ENCODE data around the gene CLASRP.

Gene CLASRP

DNA sequence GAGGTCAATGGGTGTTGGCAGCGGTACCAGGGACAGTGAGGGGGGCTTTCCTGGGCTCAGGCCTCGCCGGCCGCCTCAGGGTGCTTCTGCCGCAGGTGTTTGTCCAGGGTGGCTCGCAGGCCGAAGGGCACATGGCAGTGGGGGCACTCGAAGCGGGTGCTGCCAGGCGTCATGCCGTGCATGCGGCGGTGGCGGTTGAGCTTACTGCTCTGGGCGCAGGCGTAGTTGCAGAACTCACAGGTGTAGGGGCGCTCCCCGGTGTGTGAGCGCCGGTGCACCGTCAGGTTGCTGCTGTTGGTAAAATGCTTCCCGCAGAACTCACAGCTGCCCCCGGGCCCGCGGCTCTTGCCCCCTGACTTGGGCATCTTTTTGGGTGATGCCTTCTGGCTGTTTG, 32.7 kb downstream of the CLASRP start:
- no peaks in the 10 kb centered on the region for H3K27me3 ChIP-seq
- no peak overlapping the region for H3K4me2 ChIP-seq
- H3K36me3 ChIP-seq = peaks cover 80% of the 10 kb centered on the region
- TF ChIP-seq Cebpa-rat (IDR thresholded peaks at IDR 0.05) = no peak
- no peak overlapping the region for H3K9ac ChIP-seq
- H4K20me1 ChIP-seq = peaks cover 78% of the 10 kb centered on the region
- H3K4me1 ChIP-seq = peaks cover 40% of the 10 kb centered on the region
- no peak overlapping the region for H3K27ac ChIP-seq
- H3K9me3 ChIP-seq = no peaks in the 10 kb centered on the region
- H3K4me3 ChIP-seq = no peak overlapping the region

DNA sequence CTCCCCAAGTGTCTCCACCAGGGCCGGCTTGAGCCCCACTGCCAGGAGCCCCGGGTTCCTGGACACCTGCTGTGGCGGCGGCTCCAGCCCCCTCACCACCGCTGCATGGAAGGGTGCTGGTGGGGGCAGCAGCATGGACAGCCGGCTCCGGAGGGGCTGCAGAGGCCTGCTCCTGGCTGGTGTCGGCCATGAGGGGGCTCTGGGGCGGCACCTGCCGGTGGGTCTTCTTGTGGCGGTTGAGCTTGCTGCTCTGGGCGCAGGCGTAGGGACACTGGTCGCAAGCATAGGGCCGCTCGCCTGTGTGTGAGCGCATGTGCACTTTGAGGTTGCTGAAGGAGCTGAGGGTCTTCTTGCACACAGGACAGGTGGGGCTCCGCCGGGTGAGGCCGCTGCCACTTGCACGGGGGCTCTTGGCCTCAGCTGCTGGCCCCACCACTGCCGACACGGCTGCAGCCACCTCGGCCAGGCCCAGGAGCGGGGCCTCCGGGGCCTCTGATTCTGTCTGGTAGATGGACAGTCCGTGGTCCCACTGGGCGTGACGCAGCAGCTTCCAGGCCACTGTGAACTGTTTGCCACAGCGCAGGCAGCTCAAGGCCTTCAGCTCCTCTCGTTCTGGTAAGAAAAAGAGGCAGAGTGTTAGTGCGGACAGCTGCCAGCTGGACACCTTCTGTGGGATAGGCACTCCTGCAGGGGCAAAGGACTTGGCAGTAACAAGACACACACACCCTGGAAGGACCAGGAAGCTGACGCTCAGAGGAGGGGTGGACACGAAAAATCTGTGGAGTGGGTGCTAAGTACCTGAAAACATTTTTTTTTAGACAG, 33.3 kb downstream of the CLASRP start:
- H3K36me3 ChIP-seq = peaks cover 73% of the 10 kb centered on the region
- peaks cover 72% of the 10 kb centered on the region for H4K20me1 ChIP-seq

GRCh38 chr19:45074744-45075300, 36.0 kb downstream of the CLASRP start:
- no peaks in the 10 kb centered on the region for H3K9me3 ChIP-seq
- no peaks in the 10 kb centered on the region for H3K27me3 ChIP-seq
- peak overlapping the region; percentile 73 for H3K9ac ChIP-seq
- TF ChIP-seq Cebpa-rat (IDR thresholded peaks at IDR 0.05) = no peak
- H3K36me3 ChIP-seq = peaks cover 50% of the 10 kb centered on the region
- H3K4me1 ChIP-seq = peaks cover 65% of the 10 kb centered on the region
- H3K27ac ChIP-seq = peak overlapping the region; percentile 72
- H4K20me1 ChIP-seq = peaks cover 55% of the 10 kb centered on the region
- H3K4me2 ChIP-seq = peak overlapping the region; percentile 97
- peak overlapping the region; percentile 91 for H3K4me3 ChIP-seq

More for the DNA sequence above, 33.3 kb downstream of the CLASRP start:
- no peaks in the 10 kb centered on the region for H3K9me3 ChIP-seq
- no peak overlapping the region for H3K9ac ChIP-seq
- H3K4me2 ChIP-seq = no peak overlapping the region
- no peak overlapping the region for H3K4me3 ChIP-seq
- no peak for TF ChIP-seq Cebpa-rat (IDR thresholded peaks at IDR 0.05)
- peaks cover 46% of the 10 kb centered on the region for H3K4me1 ChIP-seq
- 0 out of 2 replicates have a peak overlapping the region, but pooled peaks have one; percentile 4 for H3K27ac ChIP-seq
- no peaks in the 10 kb centered on the region for H3K27me3 ChIP-seq

DNA sequence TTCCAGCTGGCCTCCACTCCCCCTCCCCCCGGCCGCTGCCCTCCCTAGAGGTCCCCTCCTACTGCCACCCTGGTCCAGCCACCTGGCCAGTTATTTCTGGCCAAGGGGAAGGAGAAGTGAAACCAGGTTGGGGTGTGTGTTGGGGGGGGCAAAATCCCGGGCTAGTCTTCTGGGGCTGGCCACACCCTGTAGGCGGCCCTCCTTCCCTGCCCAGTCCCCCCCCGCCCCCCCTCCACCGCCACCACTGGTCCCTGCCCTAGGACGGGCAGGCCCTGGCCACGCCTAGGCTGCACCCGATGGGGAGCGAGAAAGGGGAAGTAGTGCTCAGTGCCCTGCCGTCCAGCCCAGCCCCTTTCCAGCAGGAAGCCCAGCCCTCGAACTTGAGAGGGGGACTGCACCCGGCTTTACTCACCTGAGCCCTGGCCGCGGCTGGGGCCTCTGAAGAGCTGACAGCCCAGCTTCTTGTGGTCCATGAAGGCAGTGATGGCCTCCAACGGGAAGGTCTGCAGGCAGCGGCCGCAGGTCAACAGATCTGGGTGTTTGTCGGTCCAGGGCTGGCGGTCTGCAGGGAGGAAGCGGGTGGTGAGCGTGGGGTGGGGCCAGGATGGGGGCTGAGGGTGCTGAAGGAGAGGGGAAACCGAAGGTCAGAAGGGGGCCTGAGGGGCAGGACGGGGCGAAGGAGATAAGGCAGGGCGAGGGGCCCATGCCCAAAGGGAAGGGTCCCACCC, 36.6 kb downstream of the CLASRP start:
- Histone ChIP-seq H3K27me3 (no peaks in the 10 kb centered on the region), H3K36me3 (peaks cover 44% of the 10 kb centered on the region), H3K4me1 (peaks cover 68% of the 10 kb centered on the region), H3K4me3 (peak overlapping the region; percentile 91), H3K4me2 (peak overlapping the region; percentile 98), H3K27ac (peak overlapping the region; percentile 96), H3K9me3 (no peaks in the 10 kb centered on the region), H4K20me1 (peaks cover 55% of the 10 kb centered on the region), H3K9ac (peak overlapping the region; percentile 96)
- no peak for TF ChIP-seq Cebpa-rat (IDR thresholded peaks at IDR 0.05)

- H3K27me3 ChIP-seq = no peaks in the 10 kb centered on the region
- H3K4me2 ChIP-seq = peak within 1 kb of the TSS; percentile 98
- peak within 1 kb of the TSS; percentile 96 for H3K9ac ChIP-seq
- H3K4me3 ChIP-seq = peak within 1 kb of the TSS; percentile 91
- no peak for TF ChIP-seq Cebpa-rat (IDR thresholded peaks at IDR 0.05)
- peaks cover 69% of the 10 kb centered on the region for H3K4me1 ChIP-seq
- H3K36me3 ChIP-seq = peaks cover 38% of the 10 kb centered on the region
- peak within 1 kb of the TSS; percentile 96 for H3K27ac ChIP-seq
- H3K9me3 ChIP-seq = no peaks in the 10 kb centered on the region
- peaks cover 55% of the 10 kb centered on the region for H4K20me1 ChIP-seq
These were observed 37.4 kb downstream of the CLASRP start, which contains the start of gene ZNF296 for GRCh38 chr19:45076029-45076850. TSS of gene ZNF296 (minus strand) at chr19:45076478. CDS start at chr19:45076373, 105 bp downstream.

- H3K4me2 ChIP-seq = peak overlapping the region; percentile 98
- no peaks in the 10 kb centered on the region for H3K9me3 ChIP-seq
- no peaks in the 10 kb centered on the region for H3K27me3 ChIP-seq
- TF ChIP-seq Cebpa-rat (IDR thresholded peaks at IDR 0.05) = no peak
- H3K36me3 ChIP-seq = peaks cover 38% of the 10 kb centered on the region
- peaks cover 77% of the 10 kb centered on the region for H3K4me1 ChIP-seq
- peak overlapping the region; percentile 96 for H3K9ac ChIP-seq
- peak overlapping the region; percentile 96 for H3K27ac ChIP-seq
- peaks cover 55% of the 10 kb centered on the region for H4K20me1 ChIP-seq
- peak overlapping the region; percentile 91 for H3K4me3 ChIP-seq
These were observed 38.2 kb downstream of the CLASRP start for GRCh38 chr19:45076851-45077730.

DNA sequence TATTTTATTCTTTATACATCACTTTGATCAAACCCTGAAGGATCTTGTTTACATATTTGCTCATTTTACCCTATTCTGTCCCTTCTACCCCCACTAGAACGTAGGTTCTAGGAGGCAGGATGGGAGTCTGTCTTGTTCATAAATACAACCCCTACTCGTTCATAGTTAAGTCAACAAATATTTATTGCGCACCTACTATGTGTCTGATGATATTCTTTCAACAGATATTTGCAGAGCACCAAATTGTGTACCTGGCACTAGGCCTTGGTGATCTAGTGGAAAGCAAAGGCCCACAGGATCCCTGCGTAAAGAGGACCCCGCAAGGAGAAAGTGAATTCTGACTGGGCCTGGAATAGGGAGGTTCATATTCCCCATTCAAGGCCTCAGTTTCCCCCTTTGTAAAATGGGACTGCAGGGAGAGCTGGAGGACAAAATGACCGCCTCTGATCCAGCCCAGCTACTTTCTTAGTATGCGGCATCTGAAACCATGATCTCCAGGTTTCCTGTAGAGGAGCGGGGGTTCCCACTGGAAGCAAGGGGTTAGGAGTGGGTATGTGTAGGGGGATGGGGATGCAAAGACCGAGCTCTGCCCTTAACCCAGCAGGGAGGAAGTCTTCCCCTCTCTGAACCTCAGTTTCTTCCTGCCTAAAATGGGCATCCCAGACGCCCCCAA, 39.7 kb downstream of the CLASRP start:
- H3K27ac ChIP-seq = peak overlapping the region; percentile 94
- H3K36me3 ChIP-seq = peaks cover 38% of the 10 kb centered on the region
- H3K4me2 ChIP-seq = peak overlapping the region; percentile 98
- TF ChIP-seq Cebpa-rat (IDR thresholded peaks at IDR 0.05) = no peak
- H3K4me3 ChIP-seq = peak overlapping the region; percentile 87
- H4K20me1 ChIP-seq = peaks cover 53% of the 10 kb centered on the region
- H3K9me3 ChIP-seq = no peaks in the 10 kb centered on the region
- peak overlapping the region; percentile 96 for H3K9ac ChIP-seq
- H3K4me1 ChIP-seq = peaks cover 73% of the 10 kb centered on the region
- no peaks in the 10 kb centered on the region for H3K27me3 ChIP-seq

All from BLaER1 (cell line).